ENCODE results near the gene CAB39.

The CAB39 gene

DNA sequence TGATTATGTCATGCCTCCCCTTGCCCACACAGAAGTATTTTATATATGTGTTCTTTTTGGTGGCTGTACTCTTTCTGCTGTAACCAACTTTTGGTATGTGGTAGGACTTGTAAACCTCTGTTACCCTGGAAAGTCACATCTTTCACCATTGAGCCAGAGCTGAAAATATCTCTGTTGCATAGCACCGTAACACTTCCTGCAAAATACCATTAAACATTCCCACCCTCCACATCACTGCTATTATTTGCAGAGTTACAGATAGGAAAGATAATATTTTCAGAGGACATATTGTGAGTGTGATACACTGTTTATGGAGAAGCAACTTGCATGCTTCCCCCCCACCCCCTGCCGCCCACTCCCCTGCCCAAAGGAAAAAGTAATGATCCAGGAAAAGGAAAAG, 44.8 kb downstream of the CAB39 start:
- no peak for DNase-seq (ENCODE audit: low read depth in 2 of 2)

DNA sequence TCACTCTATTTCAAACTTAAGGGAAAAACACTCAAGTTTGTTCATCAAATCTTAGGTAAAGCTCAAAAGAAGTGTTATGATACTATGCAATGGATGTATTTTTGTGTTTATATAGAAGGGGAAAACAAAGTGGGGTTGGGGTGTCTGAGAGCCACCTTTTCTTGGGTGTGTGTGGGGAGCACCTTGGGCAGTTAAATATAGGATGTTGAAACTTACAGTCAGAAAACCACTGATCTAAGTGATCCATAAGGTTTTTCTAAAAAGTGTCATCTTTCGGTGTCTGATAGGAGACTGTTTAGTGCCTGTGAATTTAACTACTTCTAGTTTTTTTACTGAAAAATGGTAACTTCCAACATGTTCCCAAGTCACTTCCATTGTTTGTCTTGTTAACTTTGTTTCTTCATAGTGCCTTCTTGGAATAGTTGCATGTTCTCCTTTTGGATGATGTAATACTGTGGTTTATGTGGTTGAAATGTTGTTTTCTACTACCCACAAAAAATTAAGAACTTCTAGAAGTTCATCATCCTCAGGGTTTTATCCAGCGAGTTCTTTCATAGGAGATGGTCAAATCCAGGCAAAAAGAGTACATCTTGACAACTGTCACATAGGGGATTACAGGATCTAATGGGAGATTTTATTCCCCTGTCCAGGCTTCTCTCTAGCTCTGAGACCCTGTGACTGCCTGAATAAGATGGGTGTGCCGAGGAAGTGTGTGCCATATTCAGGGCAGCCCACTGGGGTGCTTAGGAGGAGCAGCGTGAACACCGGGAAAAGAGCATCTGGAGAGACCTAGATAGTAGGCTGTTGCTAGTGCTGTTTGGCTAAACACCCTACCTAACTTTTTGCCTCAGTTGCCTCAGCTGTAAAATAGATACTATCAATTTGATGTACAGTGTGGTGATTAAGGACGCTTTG, 46.2 kb downstream of the CAB39 start:
- DNase-seq (ENCODE audit: low read depth in 2 of 2): no peak

DNA sequence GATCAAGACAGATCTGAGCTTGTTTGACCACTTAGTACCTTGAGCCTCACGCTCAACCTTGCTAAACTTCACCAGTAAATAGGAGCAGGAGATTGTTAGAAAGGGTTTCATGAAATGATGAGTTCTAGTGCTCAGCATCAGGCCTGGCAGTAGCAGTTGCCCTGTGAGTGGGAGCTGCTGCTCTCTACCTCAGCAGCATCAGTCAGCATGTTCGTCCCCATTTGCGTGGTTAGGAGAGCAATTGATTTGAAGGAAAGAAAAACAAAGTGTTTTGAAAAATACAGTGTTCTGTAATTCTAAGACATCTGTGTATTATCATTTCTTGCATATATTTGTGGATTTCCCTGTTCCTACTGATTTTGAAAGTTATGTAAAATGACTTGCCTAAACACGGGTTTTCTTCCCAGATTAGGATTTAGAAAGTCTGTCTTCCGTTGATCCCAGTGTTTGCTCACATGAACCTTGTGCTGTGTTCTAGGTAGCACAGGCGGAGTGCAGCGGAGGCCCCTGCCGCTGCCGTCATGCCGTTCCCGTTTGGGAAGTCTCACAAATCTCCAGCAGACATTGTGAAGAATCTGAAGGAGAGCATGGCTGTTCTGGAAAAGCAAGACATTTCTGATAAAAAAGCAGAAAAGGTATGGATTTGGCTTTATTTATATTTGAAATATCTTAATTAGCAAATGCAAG, 47.0 kb downstream of the CAB39 start:
- no peak for DNase-seq (ENCODE audit: low read depth in 2 of 2)

DNA sequence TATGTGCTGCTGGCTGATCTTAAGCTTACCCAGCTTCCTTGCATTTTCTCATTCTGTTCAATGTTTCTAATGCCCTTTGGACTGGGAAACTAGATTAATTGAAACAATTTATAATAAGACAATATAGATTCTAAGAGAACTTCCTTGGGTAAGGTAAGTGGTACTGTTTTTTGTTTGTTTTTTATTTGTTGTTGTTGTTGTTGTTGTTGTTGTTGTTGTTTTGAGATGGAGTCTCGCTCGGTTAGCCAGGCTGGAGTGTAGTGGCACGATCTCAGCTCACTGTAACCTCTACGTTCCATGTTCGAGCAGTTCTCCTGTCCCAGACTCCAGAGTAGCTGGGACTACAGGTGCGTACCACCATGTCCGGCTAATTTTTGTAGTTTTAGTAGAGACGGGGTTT, 49.1 kb downstream of the CAB39 start:
- no peak for DNase-seq (ENCODE audit: low read depth in 2 of 2)

DNA sequence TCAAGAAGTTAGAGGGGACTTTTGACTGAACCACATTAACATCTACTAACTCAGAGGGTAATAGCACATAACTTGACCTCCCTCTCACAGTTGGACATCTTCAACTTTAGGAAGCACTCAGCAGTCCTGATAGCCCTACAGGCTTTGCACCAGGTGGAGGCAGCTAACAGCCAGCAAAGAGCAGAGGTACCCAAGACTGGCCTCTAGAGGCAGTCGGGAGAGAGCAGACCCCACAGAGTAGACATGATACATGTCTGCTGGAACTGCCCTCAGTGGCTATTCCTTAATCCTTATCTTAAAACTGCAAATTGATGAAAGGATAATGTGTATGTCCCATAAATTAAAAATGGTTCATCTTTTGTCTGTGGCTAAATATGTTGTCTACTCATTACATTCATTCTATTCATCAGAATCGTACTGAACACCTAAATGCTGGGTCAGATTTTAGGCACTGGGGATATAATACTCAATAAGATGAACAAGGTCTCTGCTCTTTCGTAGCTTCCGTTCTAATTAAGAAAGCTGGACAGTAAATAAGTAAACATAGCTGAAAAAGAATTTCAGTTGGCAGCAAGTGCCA, 49.8 kb downstream of the CAB39 start:
- no peak for DNase-seq (ENCODE audit: low read depth in 2 of 2)

DNA sequence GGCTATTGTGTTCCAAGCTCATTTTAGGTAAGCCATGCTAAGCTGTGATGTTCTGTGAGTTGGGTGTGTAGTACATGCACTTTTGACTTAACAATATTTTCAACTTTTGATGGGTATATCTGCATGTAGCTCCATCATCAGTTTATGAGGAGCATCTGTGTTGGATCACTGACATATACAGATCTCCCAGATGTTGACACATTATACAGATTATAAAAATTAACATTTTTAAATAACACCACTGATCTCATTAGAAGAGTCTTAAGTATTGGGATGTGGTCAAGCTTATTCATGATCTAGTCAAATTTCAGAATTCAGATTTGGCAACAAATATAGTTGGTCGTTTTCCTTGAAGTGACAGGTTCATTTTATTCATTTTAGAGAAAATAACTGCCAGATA, 51.7 kb downstream of the CAB39 start:
- DNase-seq (ENCODE audit: low read depth in 2 of 2): no peak

DNA sequence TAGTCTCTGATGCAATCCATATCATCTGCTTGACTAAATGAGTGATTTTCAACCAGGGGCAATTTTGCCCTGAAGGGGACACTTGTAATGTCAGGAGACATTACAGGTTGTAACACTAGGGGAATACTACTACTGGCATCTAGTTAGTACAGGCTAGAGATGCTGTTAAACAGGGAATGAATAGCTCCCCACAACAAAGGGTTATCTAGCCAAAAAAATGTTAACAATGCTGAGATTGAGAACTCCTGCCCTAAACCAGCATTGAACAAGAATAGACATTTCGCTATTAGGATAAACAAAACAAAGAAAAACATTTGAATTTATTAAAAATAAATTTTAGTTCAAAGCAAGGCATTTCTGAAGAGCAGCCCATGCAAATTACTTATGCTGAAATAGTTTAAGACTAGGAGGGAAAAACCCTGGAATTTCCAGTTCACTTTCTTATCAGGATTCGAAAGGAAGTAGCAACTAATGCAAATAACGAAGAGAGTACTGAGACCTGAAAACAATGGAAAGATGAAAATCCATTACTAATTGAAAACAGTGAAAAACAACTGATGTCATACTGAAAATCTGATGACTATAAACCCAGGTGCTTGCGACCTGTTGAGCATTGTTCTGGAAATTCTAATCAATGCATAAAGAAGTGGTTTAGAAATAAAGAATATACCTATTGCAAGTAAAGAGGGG, 53.1 kb downstream of the CAB39 start:
- no peak for DNase-seq (ENCODE audit: low read depth in 2 of 2)

DNA sequence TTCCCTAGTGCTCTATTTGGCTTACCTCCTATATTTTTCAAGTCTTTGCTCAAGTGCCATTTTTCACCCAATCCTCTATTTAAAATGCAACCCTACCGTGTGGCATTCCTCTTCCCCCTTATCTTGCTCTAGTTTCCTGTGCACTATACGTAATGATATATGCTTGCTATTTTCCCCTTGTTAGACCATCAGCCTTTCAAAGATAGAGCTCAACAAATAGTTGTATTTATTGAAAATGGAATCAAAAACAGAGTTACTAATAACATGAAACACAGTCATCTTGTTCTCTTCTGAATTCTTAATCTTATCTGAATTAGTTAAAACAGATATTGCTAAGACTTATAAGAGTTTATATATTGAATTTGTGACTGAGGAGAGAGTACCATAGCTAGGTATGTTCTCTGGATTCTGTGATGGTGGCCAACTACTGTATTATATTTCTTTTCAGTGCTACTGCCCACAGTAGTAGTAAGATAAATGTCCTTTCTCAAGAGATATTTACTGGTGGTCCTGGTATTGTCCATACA, 55.3 kb downstream of the CAB39 start:
- no peak for DNase-seq (ENCODE audit: low read depth in 2 of 2)

DNA sequence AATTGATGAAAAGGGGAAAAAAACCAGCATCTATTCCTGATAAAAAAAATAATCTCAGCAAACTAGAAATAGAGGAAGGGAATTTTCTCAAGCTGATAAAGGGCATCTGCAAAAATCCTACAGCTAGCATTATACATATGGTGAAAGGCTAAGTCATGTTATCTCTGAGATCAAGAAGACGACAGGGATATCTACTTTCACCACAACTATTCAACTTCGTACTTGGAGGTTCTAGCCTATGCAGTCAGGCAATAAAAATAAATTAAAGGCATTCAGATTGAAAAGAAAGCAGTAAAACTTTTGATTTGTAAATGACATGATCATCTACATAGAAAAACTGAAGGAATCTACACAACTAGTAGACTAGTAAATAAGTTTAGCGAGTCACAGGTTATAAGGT, 58.2 kb downstream of the CAB39 start:
- no peak for DNase-seq (ENCODE audit: low read depth in 2 of 2)

DNA sequence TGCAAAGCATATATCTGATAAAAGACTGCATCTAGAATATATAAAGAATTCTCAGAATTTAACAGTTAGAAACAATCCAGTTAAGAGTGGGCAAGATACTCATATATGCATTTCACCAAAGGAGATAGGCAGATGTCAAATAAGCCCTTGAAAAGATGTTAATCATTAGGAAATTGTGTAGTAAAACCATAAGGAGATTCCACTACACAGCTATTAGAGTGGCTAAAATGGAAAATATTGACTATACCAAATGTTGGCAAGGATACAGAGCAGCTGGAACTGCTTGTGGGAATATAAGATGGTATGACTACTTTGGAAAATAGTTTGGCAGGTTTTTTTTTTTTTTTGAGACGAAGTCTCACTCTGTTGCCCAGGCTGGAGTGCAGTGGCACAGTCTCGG, 59.5 kb downstream of the CAB39 start:
- no peak for DNase-seq (ENCODE audit: low read depth in 2 of 2)

DNA sequence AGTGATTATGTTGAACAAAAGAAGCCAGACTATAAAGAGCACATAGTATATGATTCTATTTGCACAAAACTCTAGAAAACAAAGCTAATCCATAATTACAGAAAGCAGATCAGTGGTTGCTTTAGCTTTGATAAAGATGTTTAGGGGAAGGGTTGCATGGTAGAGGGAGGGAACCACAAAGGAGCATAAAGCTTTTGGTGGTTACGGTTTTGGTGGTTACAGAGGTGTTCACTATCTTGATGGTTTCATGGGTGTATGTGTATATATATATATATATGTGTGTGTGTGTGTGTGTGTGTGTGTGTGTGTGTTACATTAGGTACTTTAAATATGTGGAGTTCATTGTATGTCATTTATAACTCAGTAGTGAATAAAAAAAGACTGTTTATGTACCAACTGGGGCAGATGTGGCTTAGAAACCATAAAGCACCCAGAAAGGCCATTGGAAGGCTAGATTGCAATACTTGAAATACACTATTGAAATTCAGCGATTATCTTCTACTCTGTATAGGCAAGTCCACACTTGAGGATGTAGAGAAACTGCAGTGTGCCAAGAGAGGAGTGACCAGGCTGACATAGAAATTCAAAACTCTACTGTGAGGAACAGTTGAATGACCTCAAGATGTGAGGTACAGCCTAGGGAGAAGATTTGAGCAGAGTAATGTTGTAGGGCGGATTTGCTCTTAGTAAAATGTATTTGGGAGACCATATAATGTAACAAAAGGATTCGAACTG, 60.6 kb downstream of the CAB39 start:
- no peak for DNase-seq (ENCODE audit: low read depth in 2 of 2)

DNA sequence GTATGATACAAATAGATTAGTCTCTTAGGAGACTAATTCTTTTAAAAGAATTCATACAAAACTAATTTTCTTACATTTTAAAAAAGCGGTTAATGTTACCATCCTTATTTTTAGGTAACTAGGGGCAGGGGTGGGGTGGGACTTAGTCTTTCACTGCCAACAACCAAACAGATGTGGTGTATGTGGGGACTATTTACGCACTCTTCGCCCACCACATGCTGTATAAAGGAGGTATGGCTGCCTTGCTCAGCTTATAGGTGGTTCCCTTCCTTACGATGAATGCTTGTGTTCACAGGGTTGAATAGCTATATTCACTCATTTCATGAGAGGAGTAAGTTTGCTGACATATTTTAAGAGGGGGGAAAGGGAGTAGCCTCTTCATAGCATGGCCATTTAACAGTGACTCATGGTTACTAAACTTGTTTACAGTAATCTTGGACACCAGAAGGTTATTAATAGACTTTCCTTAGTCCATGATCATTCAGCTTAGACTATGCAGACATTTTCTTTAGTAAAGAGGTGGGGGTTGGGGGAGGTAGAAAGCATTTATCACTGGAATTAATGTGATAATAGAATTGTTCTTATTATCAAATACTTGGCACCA, 61.8 kb downstream of the CAB39 start:
- no peak for DNase-seq (ENCODE audit: low read depth in 2 of 2)

DNA sequence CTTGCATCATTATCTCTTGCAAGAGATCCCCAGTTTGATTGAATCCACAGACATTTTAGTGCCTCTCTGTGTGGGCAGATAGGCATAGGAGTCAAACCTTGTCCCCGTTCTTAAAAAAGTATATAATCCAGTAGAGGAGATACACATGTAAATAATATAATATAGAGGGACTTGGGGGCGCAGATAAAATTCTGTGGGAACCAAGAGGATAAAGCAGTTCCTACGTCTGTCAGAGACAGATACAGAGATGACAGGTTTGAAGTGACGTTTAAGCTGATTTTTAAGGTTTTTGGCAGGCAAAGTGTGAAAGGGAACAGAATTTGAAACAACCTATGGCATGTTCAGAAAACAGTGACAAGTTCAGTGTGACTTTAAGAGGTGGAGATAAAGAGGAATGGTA, 63.1 kb downstream of the CAB39 start:
- no peak for DNase-seq (ENCODE audit: low read depth in 2 of 2)

DNA sequence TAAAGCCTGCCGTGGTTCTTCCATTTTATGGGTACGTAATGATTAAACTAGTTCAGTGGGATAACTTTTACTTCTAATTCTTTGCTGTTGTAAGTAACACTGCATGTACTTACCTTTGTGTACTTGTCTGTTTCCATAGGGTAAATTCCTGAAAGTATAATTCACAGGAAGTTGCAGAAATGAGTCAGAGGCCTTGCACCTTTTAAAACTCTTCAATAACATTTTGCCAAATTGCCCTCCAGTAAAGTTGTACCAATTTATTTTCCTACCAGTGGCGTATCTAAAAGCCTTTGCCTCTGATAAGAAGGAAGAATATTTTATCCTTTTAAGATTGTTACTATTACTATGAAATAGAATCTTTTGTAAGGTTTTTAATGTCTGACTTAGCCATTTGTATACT, 65.1 kb downstream of the CAB39 start:
- DNase-seq (ENCODE audit: low read depth in 2 of 2): no peak

DNA sequence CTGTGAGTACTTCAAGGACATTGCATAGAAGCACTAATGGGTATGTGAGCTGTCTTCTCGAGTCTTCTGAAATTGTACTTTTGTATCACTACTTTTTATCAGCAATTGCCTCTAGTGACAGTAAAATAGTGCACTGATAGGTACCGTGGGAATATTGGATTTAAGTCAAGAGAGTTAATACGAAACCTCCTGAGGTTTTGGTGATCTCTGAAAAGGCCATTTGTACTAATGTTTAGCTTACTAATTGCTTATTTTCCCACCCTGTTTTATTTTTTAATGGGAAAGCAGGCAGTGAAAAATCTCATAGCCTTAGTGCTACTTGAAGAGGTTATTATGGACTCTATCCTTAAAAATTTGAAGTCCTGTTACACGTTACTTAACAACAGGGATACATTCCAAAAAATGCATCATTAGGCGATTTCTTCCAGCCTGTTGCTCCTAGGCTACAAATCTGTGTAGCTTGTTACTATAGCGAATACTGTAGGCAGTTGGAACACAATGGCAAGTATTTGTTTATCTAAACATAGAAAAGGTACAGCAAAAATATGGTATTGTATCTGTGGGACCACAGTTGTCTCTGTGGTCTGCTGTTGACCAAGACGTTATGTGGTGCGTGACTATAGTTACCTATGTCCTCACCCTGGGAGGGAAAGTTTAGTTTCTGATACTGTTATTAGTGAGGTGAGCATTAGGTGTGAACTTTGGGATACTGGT, 65.9 kb downstream of the CAB39 start:
- DNase-seq (ENCODE audit: low read depth in 2 of 2): no peak

DNA sequence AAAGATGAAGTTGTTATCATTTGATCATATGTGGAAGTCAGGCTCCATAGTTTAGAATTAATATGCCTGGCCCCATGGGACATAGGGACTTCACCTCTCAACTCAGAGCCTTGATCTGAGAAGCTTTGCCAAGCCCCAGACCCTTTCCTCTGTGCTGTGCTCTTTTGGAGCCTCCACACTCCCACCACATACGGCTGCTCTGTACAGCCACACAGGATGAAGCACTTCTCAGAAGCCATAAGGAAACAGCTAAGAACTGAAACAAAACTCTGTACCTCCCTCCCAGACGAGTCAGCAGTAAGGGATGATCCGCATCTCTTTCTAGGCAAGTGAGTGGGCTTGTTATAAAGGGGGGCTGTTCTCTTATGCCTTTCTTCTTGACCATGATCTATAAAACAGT, 66.5 kb downstream of the CAB39 start:
- DNase-seq (ENCODE audit: low read depth in 2 of 2): no peak

DNA sequence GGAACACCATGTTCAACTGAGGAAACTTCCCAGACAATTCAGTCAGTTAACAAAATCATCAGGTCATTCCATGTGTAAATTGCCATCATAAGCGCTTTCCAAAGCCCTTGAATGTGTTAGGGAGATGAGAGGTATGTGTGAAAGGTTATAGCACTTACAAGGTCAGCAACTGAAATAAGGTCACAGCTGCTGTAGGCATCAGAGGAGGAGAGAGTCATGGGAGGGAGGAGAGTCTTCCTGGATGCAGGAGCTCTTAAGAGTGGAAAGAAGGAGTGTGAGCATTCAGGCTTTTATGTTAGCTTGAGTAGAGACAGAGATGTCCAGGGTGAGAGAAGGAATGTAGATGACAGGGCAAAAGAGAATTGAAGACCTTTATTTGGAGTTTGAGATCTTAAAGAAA, 67.0 kb downstream of the CAB39 start:
- no peak for DNase-seq (ENCODE audit: low read depth in 2 of 2)

DNA sequence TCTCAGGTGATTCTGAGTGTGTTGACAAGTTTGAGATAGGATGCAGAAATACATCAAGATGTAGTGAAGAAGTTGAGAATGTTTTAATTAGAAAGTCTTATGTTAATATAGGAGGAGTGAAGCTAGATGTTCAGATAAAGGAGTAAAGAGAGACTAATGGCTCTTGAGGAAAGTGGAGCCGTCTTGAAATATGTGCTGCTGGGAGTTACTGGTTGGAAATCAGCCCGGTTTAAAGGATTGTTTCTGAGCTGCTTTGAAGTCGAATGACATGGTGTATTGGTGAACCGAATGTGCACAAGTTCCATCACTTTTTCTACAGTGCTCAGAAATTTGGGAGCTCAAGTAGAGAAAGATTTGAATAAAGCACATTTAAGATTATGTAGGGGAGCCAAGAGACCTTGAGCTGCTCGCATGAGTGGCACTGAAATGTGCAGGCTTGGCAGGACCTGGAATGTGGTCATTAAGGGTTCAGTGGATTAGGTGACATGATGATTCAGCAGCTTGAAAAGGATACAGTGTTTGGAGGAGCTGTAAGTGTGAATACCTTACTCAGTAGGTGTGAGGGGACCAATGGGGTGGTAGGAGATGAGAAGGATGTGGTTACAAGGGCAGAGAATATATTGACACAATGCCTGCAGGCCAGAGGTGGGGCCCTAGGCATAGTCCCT, 68.6 kb downstream of the CAB39 start:
- DNase-seq (ENCODE audit: low read depth in 2 of 2): peak in 1 of 2 donors; percentile 22

DNA sequence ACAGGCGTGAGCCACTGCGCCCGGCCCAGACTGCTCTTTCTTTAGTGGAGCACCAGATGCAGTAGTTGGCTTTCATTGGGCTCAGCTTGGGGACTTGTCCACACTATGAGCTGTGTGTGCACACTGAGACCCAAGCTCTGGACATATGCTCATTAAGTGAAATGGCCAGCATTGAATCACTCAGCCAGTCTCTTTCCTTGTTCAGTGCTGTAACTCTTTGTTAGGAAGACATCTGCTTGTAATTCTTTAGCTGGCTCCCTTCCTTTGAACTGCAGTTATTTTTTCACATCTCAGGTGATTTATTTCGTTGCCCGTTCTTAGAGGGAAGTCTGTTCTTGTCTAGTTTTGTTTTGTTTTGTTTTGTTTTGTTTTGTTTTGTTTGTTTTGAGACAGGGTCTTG, 70.5 kb downstream of the CAB39 start:
- DNase-seq (ENCODE audit: low read depth in 2 of 2): no peak

DNA sequence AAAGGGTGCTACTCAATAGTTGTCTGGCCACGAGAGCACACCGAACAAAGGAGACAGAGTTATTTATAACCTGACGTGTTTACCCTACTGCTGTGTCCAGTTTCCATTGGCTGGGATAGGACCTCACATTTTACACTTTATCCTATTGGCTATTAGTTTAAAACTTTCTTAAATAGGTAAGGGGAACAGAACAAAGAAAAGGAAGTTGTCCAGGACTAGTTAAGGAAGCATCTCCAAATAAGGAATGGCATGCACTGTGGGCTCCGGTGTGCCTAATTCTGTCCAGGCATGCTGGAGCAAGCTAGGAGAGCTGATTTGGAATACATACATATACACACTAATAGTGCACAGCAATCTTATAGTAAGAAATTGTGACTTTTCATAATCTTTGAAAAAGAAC, 72.2 kb downstream of the CAB39 start:
- no peak for DNase-seq (ENCODE audit: low read depth in 2 of 2)

Measured in stimulated activated CD4-positive, alpha-beta T cell treated with anti-CD3 and anti-CD28 coated beads, Interleukin-15, amount 100 ng/mL, for 48 hours (primary cell).